ENCODE results near the gene ZNF777. TPM values are rescaled to one million over a fixed set of nuclear protein-coding genes. Genes with fewer than 3 reads are reported as not detected.

The ZNF777 gene
- 10 to 100 TPM in 1 of 2 donors, 1 to 10 TPM in 1; 9.7 to 11.1 TPM for total RNA-seq
- 14.3 TPM for polyA plus RNA-seq (2013, experiment 1 of 2)
- polyA plus RNA-seq (2013, experiment 2 of 2), result 13.7 TPM
- long read RNA-seq, experiment 1, partial matches to known transcripts, result 3 of 4 reads
- long read RNA-seq, experiment 1, other reads (novel, unspliced or antisense), result 0 of 4 reads
- long read RNA-seq, experiment 2, transcript ZNF777-201 (6 exons, 3,233 nt), result major isoform, 9 of 39 reads
- long read RNA-seq, experiment 2, partial matches to known transcripts, result 4 of 39 reads
- long read RNA-seq, experiment 2, other reads (novel, unspliced or antisense), result 26 of 39 reads
- long read RNA-seq, experiment 3, partial matches to known transcripts, result 1 of 2 reads
- long read RNA-seq, experiment 3, other reads (novel, unspliced or antisense), result 0 of 2 reads
- long read RNA-seq, experiment 4, result 0 reads

DNA sequence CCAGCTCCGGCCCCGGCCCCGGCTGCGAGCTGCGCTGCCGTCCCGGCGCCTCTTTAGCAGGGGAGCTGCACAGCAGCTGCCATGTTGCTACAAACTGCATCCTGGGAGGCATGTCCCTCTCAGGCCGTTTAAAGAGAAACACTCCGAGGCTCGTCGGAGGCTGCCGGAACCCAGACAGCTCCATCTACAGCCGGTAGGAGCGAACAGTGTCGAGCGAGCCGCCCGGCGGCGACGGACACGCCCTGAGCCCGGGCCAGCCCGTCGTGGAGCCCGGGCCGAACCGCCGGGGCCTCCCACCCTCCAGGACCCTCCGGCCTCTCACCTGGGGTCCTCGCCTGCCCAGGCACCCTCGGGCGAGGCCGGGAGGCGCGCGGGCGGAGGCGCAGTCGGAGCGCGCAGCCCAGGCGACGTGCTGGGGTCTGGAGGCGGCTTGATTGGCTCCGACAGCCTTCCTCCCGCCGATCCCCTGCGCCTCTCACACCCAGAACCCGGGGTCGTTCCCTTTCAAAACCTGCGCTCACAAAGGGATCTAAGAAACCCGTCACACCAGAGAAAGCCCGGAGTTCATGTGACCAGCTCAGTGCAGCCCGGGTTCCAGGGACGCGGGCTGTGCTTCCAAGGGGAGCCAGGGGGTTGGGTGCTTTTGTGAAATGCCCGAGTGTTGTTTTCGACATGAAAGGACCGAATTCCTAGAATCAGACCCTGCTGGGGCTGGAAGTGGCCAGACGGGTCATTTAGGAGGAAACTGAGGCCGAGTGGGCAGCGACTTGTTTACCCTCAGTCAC lies at the start of gene ZNF777:
TSS of gene ZNF777 (minus strand) at position 570 of the 785 bp plus-strand sequence. CDS start 5,040 bp downstream, outside the sequence.
- H3K27ac ChIP-seq (ENCODE audit: low read depth, low read length), result peak within 1 kb of the TSS; percentile 75
- H3K9me3 ChIP-seq (ENCODE audit: control insufficient read depth, low read length), result peaks cover 4% of the 10 kb centered on the region
- peaks cover 12% of the 10 kb centered on the region for H3K27me3 ChIP-seq (ENCODE audit: control insufficient read depth, insufficient read depth, low read length, poor library complexity, severe bottlenecking)
- Mint-ChIP-seq H3K9me3 (no peaks in the 10 kb centered on the region), H3K27me3 (ENCODE audit: insufficient read depth) (peaks cover 35% of the 10 kb centered on the region), H3K36me3 (ENCODE audit: low read depth) (peaks cover 11% of the 10 kb centered on the region), H3K4me1 (peaks cover 12% of the 10 kb centered on the region), H3K27ac (peak within 1 kb of the TSS; percentile 67), H3K4me3 (peak within 1 kb of the TSS; percentile 73)
- TF ChIP-seq, protein P1, sequence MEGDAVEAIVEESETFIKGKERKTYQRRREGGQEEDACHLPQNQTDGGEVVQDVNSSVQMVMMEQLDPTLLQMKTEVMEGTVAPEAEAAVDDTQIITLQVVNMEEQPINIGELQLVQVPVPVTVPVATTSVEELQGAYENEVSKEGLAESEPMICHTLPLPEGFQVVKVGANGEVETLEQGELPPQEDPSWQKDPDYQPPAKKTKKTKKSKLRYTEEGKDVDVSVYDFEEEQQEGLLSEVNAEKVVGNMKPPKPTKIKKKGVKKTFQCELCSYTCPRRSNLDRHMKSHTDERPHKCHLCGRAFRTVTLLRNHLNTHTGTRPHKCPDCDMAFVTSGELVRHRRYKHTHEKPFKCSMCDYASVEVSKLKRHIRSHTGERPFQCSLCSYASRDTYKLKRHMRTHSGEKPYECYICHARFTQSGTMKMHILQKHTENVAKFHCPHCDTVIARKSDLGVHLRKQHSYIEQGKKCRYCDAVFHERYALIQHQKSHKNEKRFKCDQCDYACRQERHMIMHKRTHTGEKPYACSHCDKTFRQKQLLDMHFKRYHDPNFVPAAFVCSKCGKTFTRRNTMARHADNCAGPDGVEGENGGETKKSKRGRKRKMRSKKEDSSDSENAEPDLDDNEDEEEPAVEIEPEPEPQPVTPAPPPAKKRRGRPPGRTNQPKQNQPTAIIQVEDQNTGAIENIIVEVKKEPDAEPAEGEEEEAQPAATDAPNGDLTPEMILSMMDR (conservative IDR thresholded peaks at IDR 0.05), result peak; percentile 69
- DNase-seq, result peak; percentile 92
- H3K4me3 ChIP-seq (ENCODE audit: low read length), result peak within 1 kb of the TSS; percentile 86
- peaks cover 14% of the 10 kb centered on the region for H3K36me3 ChIP-seq (ENCODE audit: control insufficient read depth, insufficient read depth, low read length)
- 2 to 3% methylated on average over 34 to 64 of the region's 64 CpGs for WGBS, 2 experiments (ENCODE audit: insufficient coverage in 1 of 2, insufficient read length in 1 of 2)
- peaks cover 4% of the 10 kb centered on the region for H3K4me1 ChIP-seq (ENCODE audit: control insufficient read depth, insufficient read depth, low read length)
- peak within 1 kb of the TSS; percentile 72 for H3K9ac ChIP-seq (ENCODE audit: extremely low read depth, low read length, poor library complexity, severe bottlenecking)

DNA sequence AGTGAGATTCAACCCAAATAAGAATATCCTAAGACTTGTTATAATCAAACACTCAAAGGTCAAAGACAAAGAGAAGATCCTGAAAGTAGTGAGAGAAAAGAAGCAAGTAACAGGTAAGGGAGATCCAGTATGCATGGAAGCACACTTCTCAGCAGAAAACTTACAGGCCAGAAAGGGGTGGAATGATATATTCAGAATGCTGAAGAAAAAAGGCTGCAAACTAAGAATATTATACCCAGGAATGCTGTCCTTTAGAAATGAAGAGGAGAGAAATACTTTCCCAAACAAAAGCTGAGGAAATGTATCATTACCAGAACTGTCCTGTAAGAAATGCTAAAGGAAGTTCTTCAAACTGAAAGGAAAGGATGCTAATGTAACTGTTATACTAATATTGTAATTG lies 49.4 kb upstream of the ZNF777 start:
- Histone ChIP-seq H3K9ac (ENCODE audit: extremely low read depth, low read length, poor library complexity, severe bottlenecking) (no peak overlapping the region), H3K27me3 (ENCODE audit: control insufficient read depth, insufficient read depth, low read length, poor library complexity, severe bottlenecking) (no peaks in the 10 kb centered on the region), H3K27ac (ENCODE audit: low read depth, low read length) (no peak overlapping the region), H3K9me3 (ENCODE audit: control insufficient read depth, low read length) (peaks cover 34% of the 10 kb centered on the region), H3K4me1 (ENCODE audit: control insufficient read depth, insufficient read depth, low read length) (no peaks in the 10 kb centered on the region), H3K4me3 (ENCODE audit: low read length) (no peak overlapping the region), H3K36me3 (ENCODE audit: control insufficient read depth, insufficient read depth, low read length) (no peaks in the 10 kb centered on the region)
- peaks cover 12% of the 10 kb centered on the region for H3K27me3 Mint-ChIP-seq (ENCODE audit: insufficient read depth)
- H3K36me3 Mint-ChIP-seq (ENCODE audit: low read depth), result no peaks in the 10 kb centered on the region
- no peaks in the 10 kb centered on the region for H3K4me1 Mint-ChIP-seq
- no peak overlapping the region for H3K27ac Mint-ChIP-seq
- DNase-seq, result no peak
- peaks cover 61% of the 10 kb centered on the region for H3K9me3 Mint-ChIP-seq
- TF ChIP-seq, protein P1 (conservative IDR thresholded peaks at IDR 0.05), result no peak
- no peak overlapping the region for H3K4me3 Mint-ChIP-seq

DNA sequence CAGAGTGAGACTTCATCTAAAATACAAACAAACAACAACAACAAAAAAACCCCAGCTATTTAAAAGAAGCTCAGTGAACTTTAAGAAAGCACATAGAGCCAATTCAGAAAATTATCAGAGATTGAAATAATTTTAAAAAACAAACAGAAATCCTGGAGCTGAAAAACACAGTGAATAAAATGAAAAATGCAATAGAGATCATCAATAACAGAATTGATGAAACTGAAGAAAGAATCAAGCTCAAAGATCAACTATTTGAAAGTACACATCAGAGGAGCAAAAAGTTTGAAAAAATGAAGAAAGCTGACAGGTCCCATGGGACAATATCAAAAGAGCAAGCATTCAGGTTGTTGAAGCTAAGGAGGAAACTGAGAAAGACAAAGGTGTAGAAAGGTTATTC lies 48.9 kb upstream of the ZNF777 start:
- peaks cover 39% of the 10 kb centered on the region for H3K9me3 ChIP-seq (ENCODE audit: control insufficient read depth, low read length)
- H3K36me3 Mint-ChIP-seq (ENCODE audit: low read depth), result no peaks in the 10 kb centered on the region
- H3K27ac ChIP-seq (ENCODE audit: low read depth, low read length), result no peak overlapping the region
- peaks cover 62% of the 10 kb centered on the region for H3K9me3 Mint-ChIP-seq
- H3K4me3 Mint-ChIP-seq, result no peak overlapping the region
- no peaks in the 10 kb centered on the region for H3K27me3 ChIP-seq (ENCODE audit: control insufficient read depth, insufficient read depth, low read length, poor library complexity, severe bottlenecking)
- TF ChIP-seq, protein P1 (conservative IDR thresholded peaks at IDR 0.05), result no peak
- no peaks in the 10 kb centered on the region for H3K36me3 ChIP-seq (ENCODE audit: control insufficient read depth, insufficient read depth, low read length)
- H3K27me3 Mint-ChIP-seq (ENCODE audit: insufficient read depth), result peaks cover 12% of the 10 kb centered on the region
- no peak overlapping the region for H3K9ac ChIP-seq (ENCODE audit: extremely low read depth, low read length, poor library complexity, severe bottlenecking)
- H3K4me1 Mint-ChIP-seq, result no peaks in the 10 kb centered on the region
- no peak overlapping the region for H3K27ac Mint-ChIP-seq
- no peaks in the 10 kb centered on the region for H3K4me1 ChIP-seq (ENCODE audit: control insufficient read depth, insufficient read depth, low read length)
- H3K4me3 ChIP-seq (ENCODE audit: low read length), result no peak overlapping the region
- no peak for DNase-seq
